HG03045 (cell line): ENCODE data around the gene PLCB3.

ENCODE experiments used
- ATAC-seq: cut with Tn5 transposase; IDR thresholded peaks from one replicate; pipeline ENCODE4 v1.9.1; 2021; ENCODE audit warnings: mild to moderate bottlenecking, moderate library complexity; ENCODE audit not compliant: unreplicated experiment

PLCB3 gene

DNA sequence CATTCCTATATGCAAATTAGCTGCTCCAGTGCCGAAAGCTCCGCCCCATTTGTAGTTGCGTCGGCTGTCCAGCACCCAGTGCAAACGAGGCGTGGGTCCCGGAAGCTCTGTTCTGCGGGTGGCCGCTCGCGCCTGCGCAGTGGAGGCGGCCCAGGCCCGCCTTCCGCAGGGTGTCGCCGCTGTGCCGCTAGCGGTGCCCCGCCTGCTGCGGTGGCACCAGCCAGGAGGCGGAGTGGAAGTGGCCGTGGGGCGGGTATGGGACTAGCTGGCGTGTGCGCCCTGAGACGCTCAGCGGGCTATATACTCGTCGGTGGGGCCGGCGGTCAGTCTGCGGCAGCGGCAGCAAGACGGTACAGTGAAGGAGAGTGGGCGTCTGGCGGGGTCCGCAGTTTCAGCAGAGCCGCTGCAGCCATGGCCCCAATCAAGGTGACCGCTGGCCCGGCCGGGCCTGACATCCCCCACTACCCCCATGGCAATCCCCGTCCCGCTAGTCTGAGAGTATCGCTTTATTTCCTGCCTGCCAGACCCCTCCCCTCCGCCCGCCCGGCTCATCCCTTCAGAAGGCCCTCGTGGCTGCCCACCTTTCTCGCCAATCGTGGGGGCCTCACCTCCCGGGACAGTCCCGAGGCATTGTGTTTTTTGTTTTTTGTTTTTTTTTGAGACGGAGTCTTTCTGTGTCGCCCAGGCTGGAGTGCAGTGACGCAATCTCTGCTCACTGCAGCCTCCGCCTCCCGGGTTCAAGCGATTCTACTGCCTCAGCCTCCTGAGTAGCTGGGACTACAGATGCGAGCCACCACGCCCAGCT, 66.8 kb downstream of the PLCB3 start, which contains the start of gene PRDX5:
PRDX5 (plus strand) TSS at position 161 of the 805 bp plus-strand sequence; CDS start at position 256, 95 bp downstream.
- peak; percentile 67 for ATAC-seq
